Stimulated activated naive CD8-positive, alpha-beta T cell treated with anti-CD3 and anti-CD28 coated beads, Interleukin-15, amount 100 ng/mL, for 72 hours (primary cell): ENCODE measurements around the gene P3H3.

Experiments used
- ATAC-seq: fragments of 150-1000 bp; cut with Tn5 transposase; 2 replicates; pipeline ENCODE4 v1.10.0; 2021; ENCODE audit warnings: mild to moderate bottlenecking, moderate library complexity
- DNase-seq, 2 donors: peaks; one replicate each; pipeline ENCODE4 v3.0.0; 2021 to 2022
- H3K27ac Mint-ChIP-seq, 2 donors: one replicate each; pipeline ENCODE4 v1.8.0; 2022; ENCODE audit warnings: mild to moderate bottlenecking in 2 of 2, mixed read lengths in 2 of 2, moderate library complexity in 2 of 2
- H3K27me3 Mint-ChIP-seq: one replicate; pipeline ENCODE4 v1.8.0; 2022; ENCODE audit warnings: mixed read lengths
- H3K4me1 Mint-ChIP-seq: one replicate; pipeline ENCODE4 v1.8.0; 2022; ENCODE audit warnings: mild to moderate bottlenecking, mixed read lengths
- H3K4me3 Mint-ChIP-seq, 2 donors: one replicate each; pipeline ENCODE4 v1.8.0; 2022; ENCODE audit warnings: mild to moderate bottlenecking in 2 of 2, mixed read lengths in 2 of 2, moderate library complexity in 1 of 2
- H3K9me3 Mint-ChIP-seq, 2 donors: one replicate each; pipeline ENCODE4 v1.8.0; 2022; ENCODE audit warnings: mixed read lengths in 2 of 2

The P3H3 gene

GRCh38 chr12:6830999-6831398, 2.8 kb downstream of the P3H3 start:
- DNase-seq (no peak), ATAC-seq (no peak)
- H3K27me3 Mint-ChIP-seq = peaks cover 61% of the 10 kb centered on the region
- peak overlapping the region in 1 of 2 donors; percentile 1 for H3K27ac Mint-ChIP-seq
- no peaks in the 10 kb centered on the region for H3K9me3 Mint-ChIP-seq
- no peak overlapping the region for H3K4me3 Mint-ChIP-seq
- H3K4me1 Mint-ChIP-seq = peaks cover 38% of the 10 kb centered on the region

GRCh38 chr12:6831450-6831995, 3.3 kb downstream of the P3H3 start:
- no peaks in the 10 kb centered on the region for H3K9me3 Mint-ChIP-seq
- no peak overlapping the region for H3K4me3 Mint-ChIP-seq
- peaks cover 41% of the 10 kb centered on the region for H3K4me1 Mint-ChIP-seq
- DNase-seq (no peak), ATAC-seq (no peak)
- no peak overlapping the region for H3K27ac Mint-ChIP-seq
- H3K27me3 Mint-ChIP-seq = peaks cover 56% of the 10 kb centered on the region

- DNase-seq (no peak), ATAC-seq (no peak)
- H3K4me1 Mint-ChIP-seq = peaks cover 39% of the 10 kb centered on the region
- peaks cover 50% of the 10 kb centered on the region for H3K27me3 Mint-ChIP-seq
- no peak overlapping the region for H3K27ac Mint-ChIP-seq
- H3K4me3 Mint-ChIP-seq = no peak overlapping the region
- no peaks in the 10 kb centered on the region for H3K9me3 Mint-ChIP-seq
Measured at GRCh38 chr12:6832125-6832524, 3.9 kb downstream of the P3H3 start.

GRCh38 chr12:6833189-6833890, 5.1 kb downstream of the P3H3 start:
- ATAC-seq (no peak), DNase-seq (no peak)
- Mint-ChIP-seq H3K27me3 (peaks cover 38% of the 10 kb centered on the region), H3K27ac (no peak overlapping the region), H3K4me1 (peaks cover 27% of the 10 kb centered on the region), H3K9me3 (no peaks in the 10 kb centered on the region), H3K4me3 (no peak overlapping the region)

- DNase-seq = no peak
- no peak for ATAC-seq
- H3K27ac Mint-ChIP-seq = no peak overlapping the region
- H3K4me1 Mint-ChIP-seq = peaks cover 20% of the 10 kb centered on the region
- H3K9me3 Mint-ChIP-seq = no peaks in the 10 kb centered on the region
- no peak overlapping the region for H3K4me3 Mint-ChIP-seq
- peaks cover 28% of the 10 kb centered on the region for H3K27me3 Mint-ChIP-seq
Measured at GRCh38 chr12:6834254-6834653, 6.0 kb downstream of the P3H3 start.

GRCh38 chr12:6834873-6835272, 6.7 kb downstream of the P3H3 start:
- Mint-ChIP-seq H3K9me3 (no peaks in the 10 kb centered on the region), H3K4me1 (peaks cover 14% of the 10 kb centered on the region), H3K27me3 (peaks cover 22% of the 10 kb centered on the region), H3K4me3 (no peak overlapping the region), H3K27ac (peak overlapping the region in 1 of 2 donors; percentile 8)
- ATAC-seq (no peak), DNase-seq (no peak)

GRCh38 chr12:6836851-6837250, 8.6 kb downstream of the P3H3 start:
- Mint-ChIP-seq H3K4me3 (no peak overlapping the region), H3K9me3 (no peaks in the 10 kb centered on the region), H3K4me1 (peaks cover 14% of the 10 kb centered on the region), H3K27me3 (peaks cover 2% of the 10 kb centered on the region), H3K27ac (no peak overlapping the region)
- DNase-seq = no peak
- ATAC-seq = no peak

GRCh38 chr12:6837370-6838060, 9.3 kb downstream of the P3H3 start:
- Mint-ChIP-seq H3K27me3 (no peaks in the 10 kb centered on the region), H3K27ac (no peak overlapping the region), H3K9me3 (no peaks in the 10 kb centered on the region), H3K4me3 (no peak overlapping the region), H3K4me1 (peaks cover 14% of the 10 kb centered on the region)
- DNase-seq (no peak), ATAC-seq (no peak)

- Mint-ChIP-seq H3K27me3 (no peaks in the 10 kb centered on the region), H3K9me3 (no peaks in the 10 kb centered on the region)
Measured at GRCh38 chr12:6838854-6839253, 10.6 kb downstream of the P3H3 start.

GRCh38 chr12:6839482-6840201, 11.4 kb downstream of the P3H3 start:
- Mint-ChIP-seq H3K27me3 (no peaks in the 10 kb centered on the region), H3K27ac (no peak overlapping the region), H3K4me3 (no peak overlapping the region), H3K4me1 (peaks cover 9% of the 10 kb centered on the region), H3K9me3 (no peaks in the 10 kb centered on the region)
- DNase-seq = no peak
- ATAC-seq = no peak

More at GRCh38 chr12:6838854-6839253, 10.6 kb downstream of the P3H3 start:
- Mint-ChIP-seq H3K27ac (peak overlapping the region in 1 of 2 donors; percentile 92), H3K4me3 (no peak overlapping the region), H3K4me1 (peaks cover 14% of the 10 kb centered on the region)
- ATAC-seq (no peak), DNase-seq (no peak)

- H3K27me3 Mint-ChIP-seq = no peaks in the 10 kb centered on the region
- no peaks in the 10 kb centered on the region for H3K9me3 Mint-ChIP-seq
- H3K4me3 Mint-ChIP-seq = no peak overlapping the region
- DNase-seq = no peak
- H3K4me1 Mint-ChIP-seq = peaks cover 9% of the 10 kb centered on the region
- peak overlapping the region in 1 of 2 donors; percentile 89 for H3K27ac Mint-ChIP-seq
- ATAC-seq = no peak
Measured at GRCh38 chr12:6840330-6840729, 12.1 kb downstream of the P3H3 start.

GRCh38 chr12:6840761-6841515, 12.7 kb downstream of the P3H3 start, which contains the start of gene GNB3:
GNB3 (plus strand) TSS chr12:6840925; CDS start chr12:6841288, 363 bp downstream.
- Mint-ChIP-seq H3K27ac (peak within 1 kb of the TSS in 1 of 2 donors; percentile 89), H3K4me3 (no peak within 1 kb of the TSS), H3K4me1 (peaks cover 3% of the 10 kb centered on the region), H3K27me3 (no peaks in the 10 kb centered on the region), H3K9me3 (no peaks in the 10 kb centered on the region)
- DNase-seq (no peak), ATAC-seq (no peak)

GRCh38 chr12:6842075-6842474, 13.9 kb downstream of the P3H3 start:
- no peaks in the 10 kb centered on the region for H3K4me1 Mint-ChIP-seq
- H3K27ac Mint-ChIP-seq = no peak overlapping the region
- no peak overlapping the region for H3K4me3 Mint-ChIP-seq
- H3K27me3 Mint-ChIP-seq = no peaks in the 10 kb centered on the region
- no peak for ATAC-seq
- DNase-seq = no peak
- no peaks in the 10 kb centered on the region for H3K9me3 Mint-ChIP-seq

- H3K9me3 Mint-ChIP-seq = no peaks in the 10 kb centered on the region
- no peaks in the 10 kb centered on the region for H3K27me3 Mint-ChIP-seq
- H3K27ac Mint-ChIP-seq = no peak overlapping the region
- no peaks in the 10 kb centered on the region for H3K4me1 Mint-ChIP-seq
- DNase-seq = no peak
- no peak overlapping the region for H3K4me3 Mint-ChIP-seq
- ATAC-seq = peak; percentile 33
Measured at GRCh38 chr12:6843118-6843902, 15.1 kb downstream of the P3H3 start.
